ENCODE results near the gene SLC25A13. TPM values are rescaled to one million over a fixed set of nuclear protein-coding genes. Genes with fewer than 3 reads are reported as not detected.
"Not testable (repeated sequence)": the region's sequence is repeated elsewhere in the genome, so short reads cannot be mapped to it uniquely, and the experiment has no call there.

Gene SLC25A13
- total RNA-seq, 1 experiment from 2014 or later: 71.3 TPM

- DNase-seq (ENCODE audit: low spot score): no peak
Observed at GRCh38 chr7:96300502-96300901, 21.4 kb downstream of the SLC25A13 start.

GRCh38 chr7:96299496-96299895, 22.4 kb downstream of the SLC25A13 start:
- DNase-seq (ENCODE audit: low spot score): no peak

GRCh38 chr7:96297876-96298275, 24.0 kb downstream of the SLC25A13 start:
- no peak for DNase-seq (ENCODE audit: low spot score)

DNA sequence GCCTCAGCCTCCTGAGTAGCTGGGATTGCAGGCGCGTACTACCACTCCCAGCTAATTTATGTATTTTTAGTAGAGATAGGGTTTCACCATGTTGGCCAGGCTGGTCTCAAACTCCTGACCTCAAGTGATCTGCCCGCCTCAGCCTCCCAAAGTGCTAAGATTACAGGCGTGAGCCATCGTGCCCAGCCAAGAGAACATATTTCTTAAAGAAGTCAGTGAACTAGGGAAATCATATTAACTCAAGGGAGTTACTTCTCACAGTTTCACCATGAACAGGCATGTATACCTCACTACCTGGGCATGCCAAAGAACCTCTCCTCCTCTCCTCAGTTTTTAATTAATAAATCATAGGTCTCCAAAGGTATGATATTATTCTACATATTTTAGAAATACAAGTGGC, 24.5 kb downstream of the SLC25A13 start:
- not testable (repeated sequence) for DNase-seq (ENCODE audit: low spot score)

- DNase-seq (ENCODE audit: low spot score): not testable (repeated sequence)
Observed at GRCh38 chr7:96293911-96294310, 28.0 kb downstream of the SLC25A13 start.

- DNase-seq (ENCODE audit: low spot score): no peak
Observed at GRCh38 chr7:96287559-96287958, 34.3 kb downstream of the SLC25A13 start.

DNA sequence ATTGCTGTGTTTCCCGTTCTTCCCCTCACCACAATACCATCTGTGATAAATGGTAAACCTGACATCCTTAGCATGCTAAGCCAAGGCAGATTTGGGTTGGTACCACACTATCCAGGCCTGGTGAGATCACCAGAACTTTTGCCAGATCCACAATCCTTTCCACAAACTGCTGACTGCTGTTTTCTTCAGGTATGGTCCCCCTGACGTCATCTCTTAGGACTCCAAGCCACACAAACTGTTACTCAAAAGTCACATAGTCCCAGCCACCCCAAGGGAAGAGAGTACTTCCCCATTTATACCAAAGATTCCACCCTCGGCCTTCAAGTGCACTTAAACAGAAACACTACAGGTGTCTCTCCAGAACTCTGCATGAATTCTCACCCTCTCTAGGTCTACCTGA, 34.8 kb downstream of the SLC25A13 start:
- DNase-seq (ENCODE audit: low spot score): no peak

DNA sequence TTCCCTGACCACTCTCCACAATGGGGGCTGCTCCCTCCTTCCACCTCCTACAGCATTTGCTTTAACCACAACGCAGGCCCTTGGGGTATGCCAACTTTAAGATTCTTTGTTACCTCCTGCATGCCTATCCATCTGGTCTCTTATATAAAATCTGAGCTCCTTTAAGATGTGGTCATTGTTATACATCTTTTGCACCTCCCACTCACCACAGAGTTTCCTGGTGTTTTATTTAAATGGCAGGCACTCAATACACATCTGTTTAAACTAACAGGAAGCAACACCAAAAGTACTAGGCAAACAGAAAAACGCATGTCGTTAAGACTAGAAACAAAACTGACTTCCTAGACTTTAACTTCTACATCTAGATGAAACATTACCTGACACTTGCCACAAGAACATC, 36.3 kb downstream of the SLC25A13 start:
- no peak for DNase-seq (ENCODE audit: low spot score)

- DNase-seq (ENCODE audit: low spot score): no peak
Observed at GRCh38 chr7:96284835-96285234, 37.1 kb downstream of the SLC25A13 start.

DNA sequence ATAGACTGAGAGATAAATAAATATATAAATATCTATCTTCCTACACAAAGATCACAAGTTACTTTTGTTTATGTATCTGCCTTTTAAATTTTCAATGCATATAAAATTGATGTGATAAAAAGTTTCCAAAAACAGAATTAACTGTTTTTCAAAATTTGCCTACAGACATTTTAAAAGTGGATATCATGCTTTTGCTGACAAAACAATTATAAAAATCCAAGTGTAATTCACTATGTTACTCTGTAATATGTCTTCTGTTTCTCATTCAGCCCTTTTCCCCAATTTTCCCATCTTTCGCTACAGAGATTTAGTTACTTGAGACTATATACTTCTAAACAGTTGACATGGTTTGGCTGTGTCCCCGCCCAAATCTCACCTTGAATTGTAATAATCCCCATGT, 37.7 kb downstream of the SLC25A13 start:
- DNase-seq (ENCODE audit: low spot score): no peak

DNA sequence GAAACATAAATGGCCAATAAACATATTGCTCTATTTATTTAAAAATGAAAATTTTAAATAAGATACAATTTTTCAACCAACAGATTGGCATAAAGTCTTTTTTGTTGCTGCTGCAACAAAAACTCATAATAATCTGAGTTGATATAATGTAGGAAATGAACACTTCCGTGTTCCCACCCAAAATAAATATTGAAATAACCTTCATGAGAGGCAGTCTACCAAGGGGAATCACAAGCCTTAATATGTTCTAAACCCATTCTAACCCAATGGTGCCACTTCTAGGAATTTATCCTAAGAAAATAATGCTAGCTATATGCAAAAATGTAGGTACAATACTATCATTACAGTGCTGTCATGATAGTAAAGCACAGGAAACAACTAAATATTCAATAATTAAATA, 39.1 kb downstream of the SLC25A13 start:
- no peak for DNase-seq (ENCODE audit: low spot score)

GRCh38 chr7:96277921-96278320, 44.0 kb downstream of the SLC25A13 start:
- no peak for DNase-seq (ENCODE audit: low spot score)

DNA sequence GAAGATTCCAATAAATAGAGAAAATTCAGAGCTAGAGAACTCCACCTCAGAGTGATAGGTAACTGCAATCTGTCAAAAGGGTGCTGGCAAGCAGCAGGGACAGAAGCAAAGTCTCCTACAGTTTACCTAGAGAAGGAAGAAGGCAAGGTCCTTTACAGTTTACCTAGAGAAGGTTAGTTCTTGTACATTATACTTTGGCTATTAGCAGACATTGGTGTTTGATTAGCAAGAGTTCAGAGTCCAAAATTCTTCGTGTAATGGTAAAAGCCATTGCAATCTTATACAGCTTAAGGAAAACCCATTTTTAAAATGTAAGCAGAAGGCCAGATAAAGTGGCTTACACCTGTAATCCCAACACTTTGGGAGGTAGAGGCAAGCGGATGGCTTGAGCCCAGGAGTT, 45.9 kb downstream of the SLC25A13 start:
- no peak for DNase-seq (ENCODE audit: low spot score)

- DNase-seq (ENCODE audit: low spot score): no peak
Observed at GRCh38 chr7:96273716-96274115, 48.2 kb downstream of the SLC25A13 start.

DNA sequence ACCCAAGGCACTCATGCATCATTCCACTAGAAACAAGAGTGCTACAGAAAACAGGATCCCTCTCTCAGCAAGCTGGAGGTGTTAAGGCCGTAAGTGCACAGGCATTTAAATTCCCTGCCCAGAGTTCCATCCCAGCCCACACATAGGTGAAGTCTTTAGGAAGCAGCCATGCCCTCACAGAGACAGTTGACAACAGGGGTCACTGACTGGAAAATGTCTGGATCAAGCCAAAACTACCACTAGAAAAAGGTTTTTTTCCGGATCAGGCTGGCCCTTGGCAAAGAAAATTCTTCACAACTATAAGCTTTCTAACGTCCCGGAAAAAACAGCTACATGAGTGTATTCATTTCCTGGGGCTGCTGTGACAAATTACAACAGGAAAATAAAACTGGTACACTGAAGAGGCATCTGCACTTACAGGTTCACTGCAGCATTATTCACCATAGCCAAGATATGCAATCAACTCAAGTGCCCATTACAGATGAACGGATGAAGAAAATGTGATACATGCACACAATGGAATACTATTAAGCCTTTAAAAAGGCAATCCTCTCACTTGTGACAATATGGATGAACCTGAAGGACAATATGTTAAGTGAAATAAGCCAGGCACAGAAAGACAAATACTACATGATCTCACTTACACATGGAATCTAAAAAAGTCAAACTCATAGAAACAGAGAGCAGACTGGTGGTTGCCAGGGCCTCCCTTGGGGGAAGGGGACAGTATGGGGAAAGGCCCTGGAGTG, 52.5 kb downstream of the SLC25A13 start:
- DNase-seq (ENCODE audit: low spot score): no peak

- DNase-seq (ENCODE audit: low spot score): no peak
Observed at GRCh38 chr7:96266580-96266979, 55.3 kb downstream of the SLC25A13 start.

DNA sequence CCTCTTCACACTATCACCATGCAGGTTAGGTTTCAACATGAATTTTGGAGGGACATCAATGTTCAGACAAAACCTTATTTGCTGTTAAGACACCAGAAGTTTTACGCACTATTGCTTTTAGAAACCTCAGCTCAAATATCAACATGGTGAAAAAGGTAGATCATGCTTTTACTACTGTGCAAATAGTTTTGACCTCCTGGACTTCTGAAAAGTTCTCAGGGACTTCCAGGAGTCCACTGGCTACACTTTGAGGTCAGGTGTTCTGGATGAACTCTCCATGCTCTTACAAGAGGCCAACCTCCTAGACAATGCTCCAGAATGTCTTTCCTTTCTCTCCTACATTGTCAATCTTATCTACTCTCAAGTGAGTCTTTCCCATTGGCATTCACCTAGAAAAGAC, 55.9 kb downstream of the SLC25A13 start:
- no peak for DNase-seq (ENCODE audit: low spot score)

GRCh38 chr7:96253964-96254363, 67.9 kb downstream of the SLC25A13 start:
- no peak for DNase-seq (ENCODE audit: low spot score)

DNA sequence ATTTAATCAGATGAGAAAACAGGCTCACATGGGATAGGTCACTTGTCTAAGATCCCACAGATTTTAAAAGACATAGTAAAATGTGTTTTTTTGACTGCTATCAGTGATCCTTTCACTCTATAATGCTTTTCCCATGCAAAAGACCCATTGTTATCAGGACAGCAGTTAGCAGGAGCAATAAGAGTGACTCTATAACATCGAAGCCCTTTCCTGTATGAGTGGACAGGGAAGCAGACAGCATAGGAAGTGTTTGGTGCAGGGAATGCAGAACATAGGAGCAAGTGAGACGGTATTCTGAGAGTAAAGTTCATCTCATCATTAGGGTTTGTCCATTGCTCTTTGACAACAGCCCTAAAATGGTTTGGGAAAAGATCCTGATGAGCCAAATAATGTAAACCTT, 68.5 kb downstream of the SLC25A13 start:
- no peak for DNase-seq (ENCODE audit: low spot score)

- DNase-seq (ENCODE audit: low spot score): no peak
Observed at GRCh38 chr7:96250776-96251361, 71.0 kb downstream of the SLC25A13 start.

GRCh38 chr7:96248405-96248804, 73.5 kb downstream of the SLC25A13 start:
- DNase-seq (ENCODE audit: low spot score): no peak

DNA sequence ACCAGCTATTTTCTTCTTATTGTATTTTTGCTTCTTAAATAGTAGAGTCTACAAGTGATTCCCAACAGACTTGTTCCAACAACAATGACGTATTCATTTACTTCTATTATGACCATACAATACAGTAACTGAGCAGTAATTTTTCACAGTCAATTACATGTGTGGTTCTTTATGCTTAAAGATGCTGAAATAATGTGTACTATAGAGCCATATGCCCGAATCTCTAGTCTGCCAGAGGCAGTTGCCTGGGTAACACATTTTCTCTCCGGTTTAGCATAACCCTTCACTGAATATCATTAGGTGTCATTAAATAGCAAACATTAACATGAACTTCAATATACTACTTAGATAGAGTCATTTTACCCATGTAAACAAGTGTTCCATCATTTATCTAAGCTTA, 75.0 kb downstream of the SLC25A13 start:
- no peak for DNase-seq (ENCODE audit: low spot score)

DNA sequence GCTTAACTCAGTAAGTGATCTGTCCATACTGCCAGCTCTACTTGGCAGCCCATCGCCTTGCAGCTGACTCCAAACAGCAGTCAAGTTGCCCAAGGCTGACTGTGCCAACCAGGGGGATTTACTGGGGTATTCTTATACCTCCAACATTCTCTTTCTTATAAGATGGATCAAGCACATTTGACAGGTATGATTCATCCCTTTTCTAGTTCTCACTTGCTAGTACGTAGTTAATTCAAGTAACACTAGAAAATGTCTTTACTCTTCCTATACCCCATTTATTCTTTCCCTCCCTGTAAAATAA, 77.0 kb downstream of the SLC25A13 start:
- DNase-seq (ENCODE audit: low spot score): no peak

Data from A172 (cell line).